WTC11 (cell line): ENCODE data around the gene CD2AP. TPM values are rescaled to one million over a fixed set of nuclear protein-coding genes. Genes with fewer than 3 reads are reported as not detected.

ENCODE experiments used
- AR ChIP-seq: fragments of 250-450 bp; sonication (Bioruptor Pico); IDR thresholded peaks from 2 replicates; pipeline ENCODE4 v1.9.0; 2021; ENCODE audit warnings: mild to moderate bottlenecking
- ATF2 ChIP-seq: sonication (generic); formaldehyde crosslinking; IDR thresholded peaks from 2 replicates; pipeline ENCODE4 v1.8.1; 2022; ENCODE audit warnings: low read depth, missing genetic modification reagents, borderline replicate concordance
- CTCF ChIP-seq: fragments of 200-600 bp; IDR thresholded peaks from 2 replicates; pipeline ENCODE4 v1.8.0; 2022; ENCODE audit warnings: antibody characterized with exemption
- EMX1 ChIP-seq: fragments of 250-450 bp; sonication (Bioruptor Pico); IDR thresholded peaks from 2 replicates; pipeline ENCODE4 v1.8.0; 2021; ENCODE audit warnings: mild to moderate bottlenecking
- ERG ChIP-seq: fragments of 250-450 bp; sonication (Bioruptor Pico); IDR thresholded peaks from 2 replicates; pipeline ENCODE4 v1.8.0; 2021; ENCODE audit warnings: mild to moderate bottlenecking
- FOXJ3 ChIP-seq: sonication (generic); formaldehyde crosslinking; IDR thresholded peaks from 2 replicates; pipeline ENCODE4 v1.9.0; 2021; ENCODE audit warnings: missing genetic modification reagents, mild to moderate bottlenecking, borderline replicate concordance
- FOXK1 ChIP-seq: sonication (generic); formaldehyde crosslinking; IDR thresholded peaks from 2 replicates; pipeline ENCODE4 v1.8.0; 2022; ENCODE audit warnings: mild to moderate bottlenecking, moderate library complexity, missing genetic modification reagents
- GRHL2 ChIP-seq: fragments of 250-450 bp; sonication (Bioruptor Pico); IDR thresholded peaks from 2 replicates; pipeline ENCODE4 v1.8.0; 2022; ENCODE audit warnings: mild to moderate bottlenecking, moderate library complexity; ENCODE audit not compliant: insufficient replicate concordance, severe bottlenecking
- IRF1 ChIP-seq: sonication (generic); formaldehyde crosslinking; IDR thresholded peaks from 2 replicates; pipeline ENCODE4 v1.8.0; 2023; ENCODE audit warnings: missing genetic modification reagents
- KAT7 ChIP-seq: sonication (generic); formaldehyde crosslinking; IDR thresholded peaks from 2 replicates; pipeline ENCODE4 v1.8.1; 2023; ENCODE audit warnings: missing genetic modification reagents, mild to moderate bottlenecking, borderline replicate concordance
- NFE2L1 ChIP-seq: sonication (generic); formaldehyde crosslinking; IDR thresholded peaks from 2 replicates; pipeline ENCODE4 v1.8.1; 2023; ENCODE audit warnings: missing genetic modification reagents
- NR1H2 ChIP-seq: sonication (generic); formaldehyde crosslinking; IDR thresholded peaks from 2 replicates; pipeline ENCODE4 v1.9.0; 2021; ENCODE audit warnings: mild to moderate bottlenecking, moderate library complexity, missing genetic modification reagents
- NR2C2 ChIP-seq: sonication (generic); formaldehyde crosslinking; IDR thresholded peaks from 2 replicates; pipeline ENCODE4 v1.8.0; 2022; ENCODE audit warnings: mild to moderate bottlenecking, missing genetic modification reagents
- PRDM15 ChIP-seq: sonication (generic); formaldehyde crosslinking; IDR thresholded peaks from 2 replicates; pipeline ENCODE4 v1.8.0; 2022; ENCODE audit warnings: missing genetic modification reagents
- RELA ChIP-seq: sonication (generic); formaldehyde crosslinking; IDR thresholded peaks from 2 replicates; pipeline ENCODE4 v1.8.1; 2022; ENCODE audit warnings: missing genetic modification reagents, mild to moderate bottlenecking, borderline replicate concordance
- SMAD3 ChIP-seq: sonication (generic); formaldehyde crosslinking; IDR thresholded peaks from 2 replicates; pipeline ENCODE4 v1.8.0; 2022; ENCODE audit warnings: missing genetic modification reagents, mild to moderate bottlenecking, borderline replicate concordance
- SP1 ChIP-seq: sonication (generic); formaldehyde crosslinking; conservative IDR thresholded peaks from 2 replicates; pipeline ENCODE4 v1.8.1; 2022; ENCODE audit warnings: missing genetic modification reagents
- TEAD4 ChIP-seq: sonication (generic); formaldehyde crosslinking; IDR thresholded peaks from 2 replicates; pipeline ENCODE4 v1.8.0; 2022; ENCODE audit warnings: mild to moderate bottlenecking, missing genetic modification reagents
- ZMAT4 ChIP-seq: fragments of 250-450 bp; sonication (Bioruptor Pico); IDR thresholded peaks from 2 replicates; pipeline ENCODE4 v1.9.0; 2021; ENCODE audit warnings: mild to moderate bottlenecking
- ZNF317 ChIP-seq: sonication (generic); formaldehyde crosslinking; IDR thresholded peaks from 2 replicates; pipeline ENCODE4 v1.8.1; 2023; ENCODE audit warnings: low read depth, mild to moderate bottlenecking, moderate library complexity, missing genetic modification reagents, borderline replicate concordance
- ZNF423 ChIP-seq: fragments of 250-450 bp; sonication (Bioruptor Pico); IDR thresholded peaks from 2 replicates; pipeline ENCODE4 v2.1.2; 2022; ENCODE audit warnings: mild to moderate bottlenecking, moderate library complexity
- ZNF532 ChIP-seq: fragments of 250-450 bp; sonication (Bioruptor Pico); IDR thresholded peaks from 2 replicates; pipeline ENCODE4 v1.9.0; 2021; ENCODE audit warnings: mild to moderate bottlenecking, borderline replicate concordance
- total RNA-seq: library from RNA; stranded (reverse); gene quantifications from 3 replicates; pipeline ENCODE4 v1.2.3, GENCODE V29; 2021

CD2AP gene
- total RNA-seq, 1 experiment from 2014 or later, result 77.0 TPM

- no peak; the same call in 1 of the 2 replicates for TF ChIP-seq IRF1
- no peak for TF ChIP-seq NR1H2 (CRISPR knock-in tag)
- TF ChIP-seq NR2C2, result no peak
- no peak for TF ChIP-seq ZMAT4
- no peak for TF ChIP-seq ERG (CRISPR knock-in tag)
- TF ChIP-seq FOXK1 (CRISPR knock-in tag), result peak; percentile 64; the same call in 1 of the 2 replicates
- no peak for TF ChIP-seq AR (CRISPR knock-in tag)
- TF ChIP-seq EMX1, result no peak
- TF ChIP-seq SP1 (CRISPR knock-in tag), result peak; percentile 80
- TF ChIP-seq PRDM15 (CRISPR knock-in tag), result no peak
- TF ChIP-seq ATF2, result no peak
- no peak for TF ChIP-seq GRHL2 (CRISPR knock-in tag)
- 0 out of 2 replicates have a peak, but pooled peaks have one; percentile 18 for TF ChIP-seq ZNF317
- no peak for TF ChIP-seq FOXJ3 (CRISPR knock-in tag)
- TF ChIP-seq CTCF, result no peak
- no peak for TF ChIP-seq ZNF532 (CRISPR knock-in tag)
- no peak for TF ChIP-seq ZNF423 (CRISPR knock-in tag)
- no peak for TF ChIP-seq SMAD3 (CRISPR knock-in tag)
- peak; percentile 22; the same call in 1 of the 2 replicates for TF ChIP-seq NFE2L1 (CRISPR knock-in tag)
- no peak for TF ChIP-seq RELA (CRISPR knock-in tag)
- TF ChIP-seq TEAD4 (CRISPR knock-in tag), result no peak
- peak; percentile 31; the same call in 1 of the 2 replicates for TF ChIP-seq KAT7 (CRISPR knock-in tag)
Observed at GRCh38 chr6:47477497-47478232, at the start of gene CD2AP (continued).
